Measurements from ENCODE around the gene KCNA5.

DNA sequence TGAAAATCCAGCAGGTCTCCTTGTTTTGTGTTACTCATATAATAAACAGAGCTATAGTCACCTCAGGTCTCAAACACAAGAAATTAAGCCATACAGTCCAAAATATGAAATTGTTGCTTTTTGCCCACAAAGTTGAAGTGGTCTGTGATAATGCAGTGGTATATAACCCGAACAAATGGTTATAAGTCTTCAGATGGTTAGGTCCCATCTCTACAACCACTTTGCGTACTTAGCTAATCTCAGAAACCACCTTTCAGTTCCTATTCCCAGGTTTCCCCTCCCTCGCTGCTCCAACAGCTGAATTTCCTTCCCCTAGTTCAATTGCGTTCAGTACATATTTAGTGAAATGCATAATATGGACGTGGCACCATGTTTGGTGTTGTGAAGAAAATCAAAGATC lies 3.3 kb upstream of the KCNA5 start:
- no peak for TF ChIP-seq CTCF (IDR thresholded peaks at IDR 0.05)
- TF ChIP-seq POLR2A (IDR thresholded peaks at IDR 0.05): no peak
- no peak for TF ChIP-seq POLR2AphosphoS5 (IDR thresholded peaks at IDR 0.05)
